HG03139 (cell line): ENCODE measurements around the gene MAPK8IP2.
A peak's percentile ranks its signal among the peaks of the same experiment; 100 is the strongest.

Experiments
- ATAC-seq: cut with Tn5 transposase; IDR thresholded peaks from one replicate; pipeline ENCODE4 v1.9.1; 2021; ENCODE audit not compliant: unreplicated experiment

Gene MAPK8IP2

GRCh38 chr22:50575426-50575941 lies 25.1 kb upstream of the MAPK8IP2 start:
- ATAC-seq, result no peak

GRCh38 chr22:50576070-50576469 lies 24.5 kb upstream of the MAPK8IP2 start:
- ATAC-seq, result no peak

- ATAC-seq, result no peak
Measured at GRCh38 chr22:50576806-50577696, 23.5 kb upstream of the MAPK8IP2 start.

DNA sequence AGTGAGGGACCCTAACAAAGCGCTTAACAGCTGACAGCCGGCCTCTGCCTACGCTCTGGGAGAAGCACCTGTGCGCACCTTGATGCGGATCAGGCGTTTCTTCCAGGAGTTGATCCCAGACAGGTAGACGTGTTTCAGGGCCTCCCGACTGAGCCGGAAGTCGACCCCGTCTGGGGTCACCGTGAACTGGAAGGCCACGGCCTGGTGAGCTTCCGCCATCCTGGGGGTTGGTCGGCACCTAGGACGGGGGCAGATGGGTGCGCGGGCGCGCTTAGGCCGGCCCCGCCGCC lies 23.0 kb upstream of the MAPK8IP2 start:
- no peak for ATAC-seq

GRCh38 chr22:50577987-50578775 lies 22.4 kb upstream of the MAPK8IP2 start, which contains the start of gene CPT1B:
TSS of gene CPT1B (minus strand) at chr22:50578427. CDS start at chr22:50577915, 512 bp downstream.
- ATAC-seq, result no peak

DNA sequence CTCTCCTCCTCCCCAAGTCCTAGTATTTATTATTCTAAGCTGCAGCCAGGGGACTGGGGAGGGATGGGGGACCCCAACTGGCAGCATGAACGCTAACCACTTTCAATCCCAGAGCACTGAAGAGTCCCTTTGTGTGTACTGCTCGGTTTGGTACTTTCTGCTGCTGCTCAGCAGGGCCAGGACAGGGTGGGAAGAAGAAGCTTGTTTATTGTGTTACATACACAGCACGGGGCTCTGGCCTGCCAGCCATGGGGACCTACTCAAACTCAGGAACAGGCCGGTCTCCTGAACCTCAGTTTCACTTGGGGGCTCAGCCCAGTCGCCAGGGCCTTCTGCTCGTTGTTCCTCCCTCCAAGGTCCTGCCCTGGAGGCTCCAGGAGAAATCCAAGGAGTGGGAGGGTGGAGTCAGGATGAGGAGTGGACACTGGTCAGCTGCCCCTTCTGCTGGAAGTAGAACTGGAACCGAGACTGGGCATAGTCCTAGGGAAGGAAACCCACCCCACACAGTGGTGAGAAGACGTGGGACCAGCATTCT lies 21.8 kb upstream of the MAPK8IP2 start:
- ATAC-seq, result no peak

- no peak for ATAC-seq
Measured at GRCh38 chr22:50579752-50580151, 20.8 kb upstream of the MAPK8IP2 start.

GRCh38 chr22:50581031-50581949 lies 19.3 kb upstream of the MAPK8IP2 start:
- ATAC-seq, result no peak

DNA sequence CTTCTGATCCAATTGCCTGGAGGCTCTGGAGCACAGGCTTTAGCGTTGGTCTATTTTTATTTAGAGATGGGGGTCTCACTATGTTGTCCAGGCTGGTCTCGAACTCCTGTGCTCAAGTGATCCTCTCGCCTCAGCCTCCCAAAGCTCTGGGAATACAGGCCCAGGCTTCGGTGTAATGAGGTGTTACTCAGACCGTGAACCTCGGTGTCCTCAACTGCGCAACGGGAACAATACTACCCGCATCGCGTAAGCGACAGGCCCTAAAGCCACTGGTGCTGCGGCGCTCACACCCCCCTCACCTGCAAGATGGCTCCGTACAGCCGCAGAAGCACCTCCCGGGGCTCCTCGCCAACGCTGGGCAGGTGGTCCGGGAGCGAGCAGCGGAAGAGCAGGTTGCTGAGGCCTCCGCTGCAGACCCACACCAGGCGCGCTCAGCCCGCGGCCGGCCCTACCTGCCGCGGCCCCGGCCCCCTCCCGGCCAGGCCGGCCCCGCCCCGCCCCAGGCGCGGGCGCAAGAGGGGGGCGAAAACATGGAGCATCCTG lies 18.6 kb upstream of the MAPK8IP2 start:
- no peak for ATAC-seq

GRCh38 chr22:50582493-50583293 lies 17.9 kb upstream of the MAPK8IP2 start, which contains the start of gene CHKB:
TSS of gene CHKB (minus strand) at chr22:50582849. CDS start at chr22:50582781, 68 bp downstream.
- ATAC-seq, result peak; percentile 80

GRCh38 chr22:50583294-50583861 lies 17.2 kb upstream of the MAPK8IP2 start:
- ATAC-seq, result peak; percentile 17

DNA sequence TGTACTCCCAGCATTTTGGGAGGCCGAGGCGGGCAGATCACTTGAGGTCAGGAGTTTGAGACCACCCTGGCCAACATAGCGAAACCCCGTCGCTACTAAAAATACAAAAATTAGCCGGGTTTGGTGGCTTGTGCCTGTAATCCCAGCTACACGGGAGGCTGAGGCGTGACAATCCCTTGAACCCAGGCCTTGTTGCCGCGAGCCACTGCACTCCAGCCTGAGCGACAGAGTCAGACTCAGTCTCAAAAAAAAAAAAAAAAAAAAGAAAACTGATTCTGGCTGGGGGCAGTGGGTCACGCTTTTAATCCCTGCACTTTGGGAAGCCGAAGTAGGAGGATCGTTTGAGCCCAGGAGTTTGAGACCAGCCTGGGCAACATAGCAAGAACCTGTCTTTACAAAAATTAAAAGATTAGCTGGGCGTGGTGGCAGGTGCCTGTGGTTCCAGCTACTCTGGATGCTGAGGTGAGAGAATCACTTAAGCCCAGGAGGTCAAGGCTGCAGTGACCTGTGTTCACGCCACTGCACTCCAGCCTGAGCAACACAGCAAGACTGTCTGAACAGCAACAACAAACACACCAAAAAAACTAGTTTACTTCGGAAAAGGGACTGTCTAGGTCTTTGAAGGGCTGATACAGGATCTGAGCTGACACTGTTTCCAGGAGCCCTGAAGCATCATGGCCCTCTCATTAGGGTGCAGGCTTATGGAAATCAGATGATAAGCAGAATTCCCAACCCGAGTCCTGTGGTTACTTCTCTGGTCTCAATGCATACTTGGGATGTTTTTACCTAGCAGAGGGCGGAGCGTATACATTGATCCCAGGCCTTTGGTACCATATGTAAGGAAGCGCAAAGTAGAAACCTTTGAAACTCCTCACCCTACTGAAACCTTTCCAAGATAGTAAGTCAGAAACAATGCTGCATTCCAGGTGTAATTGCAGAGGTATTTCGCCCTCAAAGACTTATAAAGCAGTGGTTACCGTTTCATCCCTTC lies 16.2 kb upstream of the MAPK8IP2 start:
- no peak for ATAC-seq

DNA sequence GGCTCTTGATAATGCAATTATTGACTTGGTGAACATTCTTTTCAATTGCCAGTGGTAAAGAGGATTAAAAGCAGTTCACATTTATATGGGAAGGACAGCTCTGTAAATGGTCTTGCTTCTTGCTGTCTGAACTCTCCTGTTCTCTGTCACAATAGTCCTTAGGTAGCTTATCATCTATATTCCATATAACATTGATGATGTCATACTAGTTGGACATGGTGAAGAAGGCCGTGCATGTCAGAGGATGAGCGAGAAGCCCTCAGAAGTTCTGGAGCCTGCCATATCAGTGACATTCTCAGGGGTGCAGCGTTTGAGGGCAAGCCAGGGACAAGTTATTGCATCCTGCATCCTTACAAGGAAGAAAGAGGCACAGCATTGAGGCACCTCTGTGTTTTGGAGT lies 15.4 kb upstream of the MAPK8IP2 start:
- no peak for ATAC-seq

GRCh38 chr22:50585781-50586180 lies 14.8 kb upstream of the MAPK8IP2 start:
- ATAC-seq, result no peak

DNA sequence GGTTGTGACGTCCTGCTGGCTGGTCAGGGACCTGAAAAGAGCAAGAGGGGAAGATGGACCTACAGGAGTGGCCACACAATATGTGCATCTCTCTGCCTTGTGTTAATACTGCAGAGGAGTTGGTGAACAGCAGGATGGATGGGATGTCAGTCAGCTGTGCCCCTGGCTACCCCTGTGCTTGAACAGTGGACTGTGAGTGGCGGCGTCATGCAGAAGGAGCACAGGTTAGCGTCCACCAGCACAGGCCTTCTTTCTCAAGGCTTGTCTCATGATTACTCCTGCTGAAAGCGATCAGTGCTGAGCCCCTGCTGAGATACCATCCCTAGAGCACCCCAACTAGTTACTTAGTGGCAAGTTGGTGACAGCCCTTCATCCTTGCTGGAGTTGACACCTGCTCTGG lies 14.2 kb upstream of the MAPK8IP2 start:
- no peak for ATAC-seq

GRCh38 chr22:50587407-50587806 lies 13.2 kb upstream of the MAPK8IP2 start:
- ATAC-seq, result no peak

GRCh38 chr22:50595189-50595588 lies 5.4 kb upstream of the MAPK8IP2 start:
- ATAC-seq, result no peak

DNA sequence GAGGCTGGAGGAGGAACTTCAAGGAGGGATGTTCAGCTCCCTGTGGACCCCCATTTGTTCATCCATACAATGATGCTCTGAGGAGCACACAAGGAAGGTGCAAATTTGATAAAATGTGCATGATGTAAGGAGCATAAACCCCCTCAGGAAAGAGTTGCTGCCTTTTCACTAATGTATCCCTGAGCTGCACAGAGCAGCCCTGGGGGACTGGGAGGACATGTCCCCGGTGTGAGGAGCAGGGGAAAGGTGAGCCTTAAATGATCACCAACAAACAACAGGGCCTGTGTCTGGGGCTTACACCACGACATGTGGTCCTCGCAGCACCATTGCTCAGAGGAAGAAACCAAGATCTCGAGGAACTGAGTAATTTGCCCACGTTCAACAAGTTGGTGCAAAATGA lies 3.5 kb upstream of the MAPK8IP2 start:
- ATAC-seq, result no peak
